ENCODE data around the gene CHPF2. TPM values are rescaled to one million over a fixed set of nuclear protein-coding genes. Genes with fewer than 3 reads are reported as not detected.

Gene CHPF2
- total RNA-seq, result 10 to 100 TPM; 18.5 to 32.6 (median 31.2) TPM

GRCh38 chr7:151232091-151232916, at the start of gene CHPF2:
Gene CHPF2, plus strand, starts transcription at chr7:151232483. Its CDS starts 1,529 bp downstream, at chr7:151234012.
- no peaks in the 10 kb centered on the region for H3K36me3 ChIP-seq
- intact Hi-C loops (cut with DNase I; ENCODE audit: low total_unique reads), result no loop called here

GRCh38 chr7:151185762-151186639, 46.3 kb upstream of the CHPF2 start:
- DNase-seq, result no peak
- Histone ChIP-seq H3K27ac (no peak overlapping the region), H3K36me3 (no peaks in the 10 kb centered on the region), H3K4me3 (no peak overlapping the region), H3K4me1 (no peaks in the 10 kb centered on the region), H3K9me3 (no peaks in the 10 kb centered on the region), H3K27me3 (no peaks in the 10 kb centered on the region)
- intact Hi-C loops (cut with DNase I; ENCODE audit: low total_unique reads), result no loop called here
- TF ChIP-seq CTCF (IDR thresholded peaks at IDR 0.05), result no peak
- no peak for TF ChIP-seq POLR2A (IDR thresholded peaks at IDR 0.05)

More at GRCh38 chr7:151232091-151232916, at the start of gene CHPF2:
- Histone ChIP-seq H3K27me3 (no peaks in the 10 kb centered on the region), H3K4me3 (peak within 1 kb of the TSS; percentile 79 to 82), H3K4me1 (peaks cover 5 to 12% of the 10 kb centered on the region in 2 donors), H3K9me3 (no peaks in the 10 kb centered on the region), H3K27ac (peak within 1 kb of the TSS; percentile 75)
- TF ChIP-seq POLR2A (IDR thresholded peaks at IDR 0.05) (peak; percentile 45 to 82), CTCF (IDR thresholded peaks at IDR 0.05) (peak in 1 of 4 experiments; percentile 21)
- DNase-seq, result peak; percentile 90 to 91

GRCh38 chr7:151186640-151187408, 45.5 kb upstream of the CHPF2 start, which contains the start of gene ASB10:
Gene ASB10, minus strand, starts transcription at chr7:151187250. Its CDS starts 120 bp downstream, at chr7:151187130.
- no peak within 1 kb of the TSS for H3K4me3 ChIP-seq
- H3K27ac ChIP-seq, result no peak within 1 kb of the TSS
- TF ChIP-seq POLR2A (IDR thresholded peaks at IDR 0.05), result no peak
- TF ChIP-seq CTCF (IDR thresholded peaks at IDR 0.05), result no peak
- intact Hi-C loops (cut with DNase I; ENCODE audit: low total_unique reads), result no loop called here
- H3K4me1 ChIP-seq, result no peaks in the 10 kb centered on the region
- DNase-seq, result no peak
- no peaks in the 10 kb centered on the region for H3K36me3 ChIP-seq
- no peaks in the 10 kb centered on the region for H3K27me3 ChIP-seq
- H3K9me3 ChIP-seq, result no peaks in the 10 kb centered on the region

DNA sequence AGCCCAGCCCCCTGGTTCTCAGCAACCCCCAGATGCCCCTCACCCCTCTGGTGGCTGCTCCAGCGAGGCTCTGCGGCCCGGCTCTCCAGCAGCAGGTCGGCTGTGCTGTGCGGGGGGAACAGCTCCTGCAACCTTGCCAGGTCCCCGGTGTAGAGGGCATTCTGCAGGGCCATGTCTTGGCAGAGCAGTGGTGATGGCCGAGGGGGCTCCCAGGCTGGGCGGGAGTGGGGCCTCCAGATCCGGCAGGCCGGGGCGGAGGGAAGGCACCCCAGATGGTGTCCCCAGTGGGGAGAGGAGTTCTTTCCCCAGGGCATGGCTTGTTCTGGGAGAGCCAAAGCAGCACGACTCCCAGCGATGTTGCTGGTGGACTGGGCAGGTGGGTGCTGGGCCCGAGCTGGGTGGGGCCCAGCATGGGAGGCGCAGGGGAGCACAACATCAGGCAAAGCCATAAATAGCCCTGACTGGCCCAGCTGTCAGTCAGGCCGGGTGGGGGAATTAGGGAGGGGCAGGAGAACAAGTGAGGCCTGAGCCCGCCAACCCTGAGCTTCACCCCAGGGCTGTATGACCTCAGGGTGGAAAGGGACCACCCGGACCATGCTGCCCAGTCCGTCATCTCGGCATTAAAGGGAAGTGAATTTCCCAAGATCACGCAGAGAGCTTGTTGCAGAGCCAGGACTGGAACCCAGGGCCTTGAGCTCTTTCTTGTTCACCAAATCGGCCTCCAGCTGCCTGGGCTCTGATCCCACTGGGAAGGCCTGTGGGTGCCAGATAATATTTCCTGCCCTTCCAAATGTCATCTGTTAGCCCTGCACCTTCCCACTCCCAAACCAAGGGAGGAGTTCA, 44.7 kb upstream of the CHPF2 start:
- no peaks in the 10 kb centered on the region for H3K4me1 ChIP-seq
- intact Hi-C loops (cut with DNase I; ENCODE audit: low total_unique reads), result no loop called here
- H3K27ac ChIP-seq, result no peak overlapping the region
- no peaks in the 10 kb centered on the region for H3K27me3 ChIP-seq
- DNase-seq, result no peak
- H3K9me3 ChIP-seq, result no peaks in the 10 kb centered on the region
- no peaks in the 10 kb centered on the region for H3K36me3 ChIP-seq
- TF ChIP-seq POLR2A (IDR thresholded peaks at IDR 0.05) (no peak), CTCF (IDR thresholded peaks at IDR 0.05) (no peak)
- H3K4me3 ChIP-seq, result no peak overlapping the region

All from uterus (tissue), 4 donors.